ENCODE measurements around the gene SCGN. TPM values are rescaled to one million over a fixed set of nuclear protein-coding genes. Genes with fewer than 3 reads are reported as not detected.

SCGN gene
- total RNA-seq, 3 donors from 2014 or later: not detected

- Mint-ChIP-seq H3K27me3 (ENCODE audit: low read depth) (peaks cover 26% of the 10 kb centered on the region), H3K4me3 (no peak overlapping the region), H3K36me3 (ENCODE audit: insufficient read depth) (no peaks in the 10 kb centered on the region), H3K9me3 (no peaks in the 10 kb centered on the region), H3K4me1 (ENCODE audit: low read depth) (no peaks in the 10 kb centered on the region)
- ATAC-seq (no peak), DNase-seq (no peak)
These were observed 23.4 kb upstream of the SCGN start for GRCh38 chr6:25628471-25629197.

GRCh38 chr6:25629198-25629576 lies 22.8 kb upstream of the SCGN start:
- Mint-ChIP-seq H3K27me3 (ENCODE audit: low read depth) (peaks cover 29% of the 10 kb centered on the region), H3K4me3 (no peak overlapping the region), H3K36me3 (ENCODE audit: insufficient read depth) (no peaks in the 10 kb centered on the region), H3K9me3 (no peaks in the 10 kb centered on the region), H3K4me1 (ENCODE audit: low read depth) (no peaks in the 10 kb centered on the region)
- DNase-seq: no peak
- ATAC-seq: no peak

- H3K27me3 Mint-ChIP-seq (ENCODE audit: low read depth): peaks cover 34% of the 10 kb centered on the region
- H3K9me3 Mint-ChIP-seq: no peaks in the 10 kb centered on the region
- ATAC-seq (no peak), DNase-seq (no peak)
- H3K36me3 Mint-ChIP-seq (ENCODE audit: insufficient read depth): no peaks in the 10 kb centered on the region
- H3K4me3 Mint-ChIP-seq: no peak overlapping the region
- H3K4me1 Mint-ChIP-seq (ENCODE audit: low read depth): no peaks in the 10 kb centered on the region
These were observed 21.3 kb upstream of the SCGN start for GRCh38 chr6:25630508-25631278.

- Mint-ChIP-seq H3K9me3 (no peaks in the 10 kb centered on the region), H3K27me3 (ENCODE audit: low read depth) (peaks cover 30% of the 10 kb centered on the region)
- ATAC-seq: no peak
These were observed 16.1 kb upstream of the SCGN start for GRCh38 chr6:25635886-25636317.

GRCh38 chr6:25637211-25637610 lies 14.8 kb upstream of the SCGN start:
- Mint-ChIP-seq H3K4me3 (no peak overlapping the region), H3K27me3 (ENCODE audit: low read depth) (peaks cover 34% of the 10 kb centered on the region), H3K4me1 (ENCODE audit: low read depth) (no peaks in the 10 kb centered on the region), H3K9me3 (peaks cover 7% of the 10 kb centered on the region), H3K36me3 (ENCODE audit: insufficient read depth) (no peaks in the 10 kb centered on the region)
- DNase-seq: no peak
- no peak for ATAC-seq

More at GRCh38 chr6:25635886-25636317, 16.1 kb upstream of the SCGN start:
- no peaks in the 10 kb centered on the region for H3K36me3 Mint-ChIP-seq (ENCODE audit: insufficient read depth)
- no peaks in the 10 kb centered on the region for H3K4me1 Mint-ChIP-seq (ENCODE audit: low read depth)
- DNase-seq: no peak
- H3K4me3 Mint-ChIP-seq: no peak overlapping the region

GRCh38 chr6:25637960-25638434 lies 14.0 kb upstream of the SCGN start:
- Mint-ChIP-seq H3K27me3 (ENCODE audit: low read depth) (peaks cover 35% of the 10 kb centered on the region), H3K36me3 (ENCODE audit: insufficient read depth) (no peaks in the 10 kb centered on the region), H3K4me1 (ENCODE audit: low read depth) (no peaks in the 10 kb centered on the region), H3K9me3 (peaks cover 7% of the 10 kb centered on the region), H3K4me3 (no peak overlapping the region)
- DNase-seq (no peak), ATAC-seq (no peak)

GRCh38 chr6:25639653-25640052 lies 12.4 kb upstream of the SCGN start:
- Mint-ChIP-seq H3K36me3 (ENCODE audit: insufficient read depth) (no peaks in the 10 kb centered on the region), H3K4me3 (no peak overlapping the region), H3K4me1 (ENCODE audit: low read depth) (no peaks in the 10 kb centered on the region), H3K27me3 (ENCODE audit: low read depth) (peaks cover 37% of the 10 kb centered on the region), H3K9me3 (peaks cover 7% of the 10 kb centered on the region)
- DNase-seq (no peak), ATAC-seq (no peak)

- H3K4me1 Mint-ChIP-seq (ENCODE audit: low read depth): no peaks in the 10 kb centered on the region
- ATAC-seq (no peak), DNase-seq (no peak)
- H3K27me3 Mint-ChIP-seq (ENCODE audit: low read depth): peaks cover 35% of the 10 kb centered on the region
- H3K36me3 Mint-ChIP-seq (ENCODE audit: insufficient read depth): no peaks in the 10 kb centered on the region
- peaks cover 7% of the 10 kb centered on the region for H3K9me3 Mint-ChIP-seq
- H3K4me3 Mint-ChIP-seq: no peak overlapping the region
These were observed 11.6 kb upstream of the SCGN start for GRCh38 chr6:25640446-25640845.

GRCh38 chr6:25640891-25641290 lies 11.1 kb upstream of the SCGN start:
- Mint-ChIP-seq H3K36me3 (ENCODE audit: insufficient read depth) (no peaks in the 10 kb centered on the region), H3K4me3 (no peak overlapping the region), H3K4me1 (ENCODE audit: low read depth) (no peaks in the 10 kb centered on the region), H3K9me3 (peaks cover 7% of the 10 kb centered on the region), H3K27me3 (ENCODE audit: low read depth) (peaks cover 39% of the 10 kb centered on the region)
- ATAC-seq (no peak), DNase-seq (no peak)

- no peak overlapping the region for H3K4me3 Mint-ChIP-seq
- ATAC-seq: no peak
- H3K27me3 Mint-ChIP-seq (ENCODE audit: low read depth): peaks cover 43% of the 10 kb centered on the region
- no peaks in the 10 kb centered on the region for H3K36me3 Mint-ChIP-seq (ENCODE audit: insufficient read depth)
- no peak for DNase-seq
- H3K4me1 Mint-ChIP-seq (ENCODE audit: low read depth): no peaks in the 10 kb centered on the region
- H3K9me3 Mint-ChIP-seq: peaks cover 7% of the 10 kb centered on the region
These were observed 10.6 kb upstream of the SCGN start for GRCh38 chr6:25641377-25641776.

- no peak for DNase-seq
- Mint-ChIP-seq H3K36me3 (ENCODE audit: insufficient read depth) (no peaks in the 10 kb centered on the region), H3K4me1 (ENCODE audit: low read depth) (no peaks in the 10 kb centered on the region), H3K27me3 (ENCODE audit: low read depth) (peaks cover 47% of the 10 kb centered on the region), H3K4me3 (no peak overlapping the region), H3K9me3 (peaks cover 7% of the 10 kb centered on the region)
- ATAC-seq: no peak
These were observed 9.9 kb upstream of the SCGN start for GRCh38 chr6:25641940-25642666.

GRCh38 chr6:25642667-25643328 lies 9.2 kb upstream of the SCGN start:
- no peak for ATAC-seq
- H3K27me3 Mint-ChIP-seq (ENCODE audit: low read depth): peaks cover 47% of the 10 kb centered on the region
- no peaks in the 10 kb centered on the region for H3K36me3 Mint-ChIP-seq (ENCODE audit: insufficient read depth)
- no peak for DNase-seq
- peaks cover 7% of the 10 kb centered on the region for H3K9me3 Mint-ChIP-seq
- no peak overlapping the region for H3K4me3 Mint-ChIP-seq
- no peaks in the 10 kb centered on the region for H3K4me1 Mint-ChIP-seq (ENCODE audit: low read depth)

GRCh38 chr6:25645916-25646315 lies 6.1 kb upstream of the SCGN start:
- Mint-ChIP-seq H3K4me1 (ENCODE audit: low read depth) (no peaks in the 10 kb centered on the region), H3K27me3 (ENCODE audit: low read depth) (peaks cover 49% of the 10 kb centered on the region), H3K4me3 (no peak overlapping the region), H3K9me3 (peaks cover 7% of the 10 kb centered on the region), H3K36me3 (ENCODE audit: insufficient read depth) (no peaks in the 10 kb centered on the region)
- DNase-seq (no peak), ATAC-seq (no peak)

GRCh38 chr6:25649611-25650010 lies 2.4 kb upstream of the SCGN start:
- no peaks in the 10 kb centered on the region for H3K36me3 Mint-ChIP-seq (ENCODE audit: insufficient read depth)
- peaks cover 54% of the 10 kb centered on the region for H3K27me3 Mint-ChIP-seq (ENCODE audit: low read depth)

More at GRCh38 chr6:25649611-25650010, 2.4 kb upstream of the SCGN start:
- H3K4me1 Mint-ChIP-seq (ENCODE audit: low read depth): no peaks in the 10 kb centered on the region
- DNase-seq (no peak), ATAC-seq (no peak)
- no peak overlapping the region for H3K4me3 Mint-ChIP-seq
- no peaks in the 10 kb centered on the region for H3K9me3 Mint-ChIP-seq
